Anterior cingulate cortex (tissue), 58 donors: ENCODE results near the gene RARA.

Experiments used
- DNase-seq, 58 donors: peaks; one replicate each; lab custom pipeline; 2025; lab: John Stamatoyannopoulos, UW

RARA gene

DNA sequence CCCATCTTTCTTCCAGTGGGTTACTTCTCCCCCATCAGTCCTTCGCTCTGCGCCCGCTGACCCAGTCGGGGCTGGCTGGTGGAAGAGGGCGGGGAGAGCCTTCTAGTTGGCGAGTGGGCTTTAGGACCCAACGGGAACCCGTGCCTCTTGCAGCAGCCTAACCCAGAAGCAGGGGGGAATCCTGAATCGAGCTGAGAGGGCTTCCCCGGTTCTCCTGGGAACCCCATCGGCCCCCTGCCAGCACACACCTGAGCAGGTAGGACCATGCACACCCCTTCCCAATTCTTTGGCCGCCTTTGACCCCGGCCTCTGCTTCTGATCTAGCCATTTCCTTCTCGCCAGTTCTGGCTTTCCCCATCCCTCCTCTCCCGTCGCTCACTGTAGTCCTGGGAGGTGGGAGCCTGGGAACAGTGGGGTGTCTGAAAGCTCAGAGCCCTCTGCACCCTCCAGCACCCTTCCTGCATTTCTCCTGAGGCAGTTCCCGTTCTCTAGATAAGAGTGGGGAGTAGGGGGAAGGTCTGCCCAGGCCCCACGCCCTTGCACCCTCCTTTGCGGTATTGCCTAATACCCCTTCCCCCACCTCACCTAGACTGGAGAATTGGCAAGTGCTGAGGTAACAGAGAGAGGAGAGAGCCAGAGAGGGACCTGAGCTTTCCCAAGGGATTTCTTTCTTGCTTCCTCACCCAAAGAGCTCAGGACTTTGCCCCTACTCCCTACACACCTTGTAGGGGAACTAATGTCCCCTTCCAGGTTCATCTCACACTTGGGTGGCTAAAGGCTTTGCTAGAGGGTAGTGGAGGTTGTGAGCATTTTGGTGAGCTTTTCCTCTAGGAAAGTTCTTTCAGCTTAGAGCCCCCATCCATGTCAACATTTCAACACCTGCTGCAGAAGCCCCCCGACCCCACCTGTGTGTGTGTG, at the start of gene RARA:
RARA (plus strand) TSS at position 150 of the 918 bp plus-strand sequence. CDS start 22,039 bp downstream, outside the sequence.
- DNase-seq = peak in 33 of 58 donors; percentile 18 to 74 (median 47)

DNA sequence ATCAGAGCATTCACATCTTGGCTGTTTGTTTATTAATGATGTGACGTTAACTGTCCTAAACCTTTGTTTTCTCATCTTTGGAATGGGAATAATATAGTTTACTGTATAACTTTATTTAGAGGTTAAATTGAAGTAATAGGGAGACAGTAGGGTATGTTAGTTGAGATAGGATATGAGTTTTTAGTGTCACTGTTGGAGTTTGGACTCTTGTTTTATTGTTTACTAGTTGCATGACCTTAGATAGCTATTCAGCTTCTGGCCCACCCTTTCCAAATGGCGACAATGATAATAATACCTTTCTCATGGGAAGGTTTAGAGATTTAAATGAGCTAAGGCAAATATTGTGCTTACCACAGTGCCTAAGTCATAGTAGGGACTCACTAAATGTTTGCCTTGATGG, 49.5 kb upstream of the RARA start:
- no peak for DNase-seq

DNA sequence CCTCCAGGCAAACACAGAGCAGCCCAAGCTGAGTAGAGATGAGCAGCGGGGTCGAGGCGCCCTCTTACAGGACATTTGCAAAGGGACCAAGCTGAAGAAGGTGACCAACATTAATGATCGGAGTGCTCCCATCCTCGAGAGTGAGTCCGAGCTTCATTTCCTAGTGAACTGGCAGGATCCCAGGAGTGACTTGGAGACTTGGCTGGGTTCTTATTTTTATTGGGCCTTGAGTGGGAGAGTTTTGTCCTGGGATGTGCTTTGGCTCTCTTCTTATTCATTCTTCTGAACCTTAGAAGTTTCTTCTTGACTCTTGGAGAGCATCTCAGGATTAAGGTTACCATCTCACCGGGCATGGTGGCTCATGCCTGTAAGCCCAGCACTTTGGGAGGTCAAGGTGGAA, 48.5 kb upstream of the RARA start:
- no peak for DNase-seq

DNA sequence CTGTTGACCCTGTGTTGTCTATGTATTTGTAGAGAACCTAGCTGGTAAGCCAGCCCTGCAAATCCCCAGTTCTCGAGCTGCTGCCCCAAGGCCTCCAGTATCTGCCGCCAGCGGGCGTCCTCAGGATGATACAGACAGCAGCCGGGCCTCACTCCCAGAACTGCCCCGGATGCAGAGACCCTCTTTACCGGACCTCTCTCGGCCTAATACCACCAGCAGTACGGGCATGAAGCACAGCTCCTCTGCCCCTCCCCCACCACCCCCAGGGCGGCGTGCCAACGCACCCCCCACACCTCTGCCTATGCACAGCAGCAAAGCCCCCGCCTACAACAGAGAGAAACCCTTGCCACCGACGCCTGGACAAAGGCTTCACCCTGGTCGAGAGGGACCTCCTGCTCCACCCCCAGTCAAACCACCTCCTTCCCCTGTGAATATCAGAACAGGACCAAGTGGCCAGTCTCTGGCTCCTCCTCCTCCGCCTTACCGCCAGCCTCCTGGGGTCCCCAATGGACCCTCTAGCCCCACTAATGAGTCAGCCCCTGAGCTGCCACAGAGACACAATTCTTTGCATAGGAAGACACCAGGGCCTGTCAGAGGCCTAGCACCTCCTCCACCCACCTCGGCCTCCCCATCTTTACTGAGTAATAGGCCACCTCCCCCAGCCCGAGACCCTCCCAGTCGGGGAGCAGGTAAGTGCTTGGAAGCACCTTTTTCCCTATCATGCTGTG, 44.4 kb upstream of the RARA start:
- no peak for DNase-seq

DNA sequence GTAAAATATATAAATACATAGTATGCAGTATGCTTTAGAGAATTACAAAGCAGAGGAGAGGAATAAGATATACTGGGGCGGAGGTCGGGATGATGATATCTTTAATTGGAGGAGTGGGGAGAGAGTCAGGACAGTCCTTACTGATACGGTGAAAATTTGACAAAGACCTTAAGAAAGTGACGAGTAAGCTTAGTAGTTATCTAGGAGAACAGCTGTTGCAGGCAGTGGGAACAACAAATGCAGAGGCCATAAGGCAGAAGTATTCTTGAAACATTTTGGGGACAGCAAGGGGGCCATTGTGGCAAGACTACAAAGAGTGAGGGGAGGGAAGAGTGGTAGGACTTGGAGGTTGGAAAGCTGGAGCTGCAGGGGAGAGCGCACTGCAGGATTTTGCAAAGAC, 43.6 kb upstream of the RARA start:
- no peak for DNase-seq

DNA sequence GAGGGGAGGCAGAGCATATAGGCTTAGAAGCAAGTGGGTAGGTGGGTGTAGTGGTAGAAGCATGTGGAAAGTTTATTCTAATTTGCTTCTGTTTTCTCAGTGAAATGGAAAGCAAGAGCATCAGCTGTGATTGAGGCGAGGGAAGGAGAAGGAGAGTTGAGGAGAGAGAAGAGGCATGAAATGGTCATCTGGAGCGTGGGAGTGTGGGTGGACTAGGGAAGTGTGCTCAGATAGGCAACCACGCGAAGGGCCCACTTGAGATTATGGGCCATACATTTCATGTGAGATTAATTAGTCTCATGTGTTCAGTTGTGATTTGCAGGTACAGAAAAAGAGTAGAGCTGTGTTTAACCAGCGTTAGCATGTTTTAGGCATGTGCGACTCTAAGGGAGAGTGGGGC, 42.1 kb upstream of the RARA start:
- peak in 4 of 58 donors; percentile 6 to 29 (median 12) for DNase-seq

DNA sequence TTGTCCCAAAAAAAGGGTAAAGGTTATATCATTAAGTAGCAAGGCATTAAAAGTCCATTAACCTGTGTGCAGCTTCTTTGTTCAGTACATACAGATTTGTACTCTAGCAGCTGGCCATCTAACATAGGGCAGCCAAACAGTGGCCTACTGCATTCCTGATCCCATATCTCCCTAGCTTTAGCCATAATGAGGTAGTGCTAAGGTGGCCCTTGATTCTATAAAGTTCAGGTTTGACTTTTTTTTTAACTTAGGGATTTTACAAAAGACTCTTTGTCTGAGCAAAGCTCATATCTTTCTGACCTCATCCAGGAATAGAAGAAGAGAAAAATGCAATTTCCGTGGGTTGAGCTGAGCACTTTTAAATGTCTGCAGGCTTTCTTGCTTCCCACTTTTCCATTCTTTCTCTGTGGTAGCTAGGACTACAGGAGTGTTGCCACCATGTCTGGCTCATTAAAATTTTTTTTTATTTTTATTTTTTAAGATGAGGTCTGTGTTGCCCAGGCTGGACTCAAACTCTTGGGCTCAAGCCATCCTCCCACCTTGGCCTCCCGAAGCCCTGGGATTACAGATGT, 40.8 kb upstream of the RARA start:
- DNase-seq = no peak

DNA sequence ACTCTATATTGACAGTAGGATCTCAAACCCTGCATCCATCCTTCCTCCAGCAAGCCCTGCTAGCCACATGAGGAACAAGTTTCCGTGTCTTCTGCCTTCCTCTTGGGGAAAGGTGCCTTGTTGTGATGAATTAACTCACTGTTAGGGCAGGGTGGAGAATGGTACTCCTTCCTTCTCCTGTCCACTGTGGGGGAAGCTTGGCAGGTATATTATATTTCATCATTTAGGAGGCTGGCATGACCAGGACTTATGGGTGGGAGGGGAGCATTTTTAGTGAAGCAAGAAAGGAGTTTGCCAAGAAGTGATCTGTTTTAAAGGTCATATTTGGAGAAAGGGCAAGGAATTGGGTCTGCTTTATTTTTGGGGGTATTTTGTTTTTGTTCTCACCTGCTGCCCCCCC, 30.6 kb upstream of the RARA start:
- DNase-seq = no peak

DNA sequence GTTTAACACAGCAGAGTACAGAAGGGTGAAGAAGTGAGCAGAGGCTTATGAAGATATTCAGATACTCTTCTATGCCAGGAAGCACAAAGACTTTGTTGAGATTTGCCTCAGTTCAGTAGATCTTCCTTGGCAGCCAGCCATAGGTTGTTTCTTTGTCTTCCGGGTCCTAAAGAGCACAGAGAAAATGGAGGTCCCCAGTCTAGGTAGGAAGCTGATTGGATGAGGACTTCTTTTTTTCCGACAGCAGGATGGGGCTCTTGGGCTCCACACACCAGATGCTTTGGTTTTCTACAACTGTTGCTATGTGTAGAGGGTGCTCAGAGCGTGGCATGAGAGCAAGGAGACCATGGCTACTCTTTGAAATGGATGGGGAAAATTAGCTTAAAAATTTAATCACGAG, 29.6 kb upstream of the RARA start:
- no peak for DNase-seq

DNA sequence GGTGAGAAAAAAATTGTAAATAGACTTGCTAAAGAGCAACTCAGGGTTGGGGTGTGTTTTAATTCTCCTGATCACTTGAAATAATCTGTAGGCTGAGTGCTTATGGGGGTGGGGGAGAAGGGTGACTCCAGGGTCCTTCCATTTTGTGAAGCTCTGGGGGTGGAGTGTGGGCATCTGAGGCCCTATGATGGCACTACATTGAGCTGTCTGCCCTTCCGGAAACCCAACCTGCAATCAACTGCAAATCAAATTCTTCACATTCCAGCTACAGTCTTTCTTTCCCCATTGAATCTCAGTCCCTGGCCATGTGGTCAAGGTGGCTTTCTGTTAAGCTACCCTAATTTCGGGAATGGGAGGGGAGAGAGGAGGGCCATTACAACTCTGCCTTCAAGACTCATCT, 27.3 kb upstream of the RARA start:
- DNase-seq = no peak

DNA sequence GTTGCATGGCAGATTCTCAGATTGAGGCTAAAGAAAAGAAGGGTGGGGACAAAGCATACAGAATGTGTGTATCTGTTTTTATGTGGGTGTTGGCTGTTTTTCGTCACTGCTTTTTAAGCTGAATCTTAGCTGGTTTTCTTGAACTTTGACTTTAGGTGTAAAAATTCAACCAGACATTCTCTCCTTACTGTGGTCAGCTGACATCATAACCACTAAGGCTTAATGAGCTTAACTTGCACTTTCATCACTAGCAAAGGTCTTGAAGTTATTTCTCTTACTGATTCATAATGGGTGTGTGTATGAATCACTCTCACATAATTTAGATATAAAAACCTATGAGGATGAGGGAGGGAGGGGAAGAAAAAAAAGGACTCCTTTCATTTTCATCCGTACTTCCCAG, 25.3 kb upstream of the RARA start:
- DNase-seq = no peak

DNA sequence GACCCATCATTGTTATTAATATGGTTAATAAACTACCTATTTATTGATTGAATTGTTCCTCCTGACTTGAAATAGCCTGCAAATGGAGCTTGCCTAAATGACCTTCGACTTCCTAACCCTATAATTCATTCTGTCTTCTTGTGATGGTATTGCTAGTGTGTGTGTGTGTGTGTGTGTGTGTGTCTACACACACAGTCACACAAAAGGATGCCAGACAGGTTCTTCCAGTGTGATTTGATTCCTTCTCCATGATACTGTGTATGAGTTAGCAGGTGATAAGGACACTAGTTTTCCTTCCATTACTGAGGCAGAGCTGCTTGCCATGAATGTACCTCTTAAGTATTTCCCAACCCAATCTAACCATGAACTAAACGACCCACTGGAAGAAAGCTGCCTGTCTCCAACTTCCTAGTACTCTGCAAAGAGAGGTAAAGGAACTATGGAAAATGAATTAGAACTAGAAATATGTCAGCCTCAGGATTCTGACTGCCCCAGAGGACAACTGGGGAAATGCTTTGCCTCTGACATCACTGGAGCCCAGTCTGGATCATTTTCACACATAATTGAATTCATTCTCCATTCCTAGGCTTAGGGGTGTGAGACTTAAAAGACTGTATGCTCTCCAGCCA, 24.8 kb upstream of the RARA start:
- DNase-seq = no peak

DNA sequence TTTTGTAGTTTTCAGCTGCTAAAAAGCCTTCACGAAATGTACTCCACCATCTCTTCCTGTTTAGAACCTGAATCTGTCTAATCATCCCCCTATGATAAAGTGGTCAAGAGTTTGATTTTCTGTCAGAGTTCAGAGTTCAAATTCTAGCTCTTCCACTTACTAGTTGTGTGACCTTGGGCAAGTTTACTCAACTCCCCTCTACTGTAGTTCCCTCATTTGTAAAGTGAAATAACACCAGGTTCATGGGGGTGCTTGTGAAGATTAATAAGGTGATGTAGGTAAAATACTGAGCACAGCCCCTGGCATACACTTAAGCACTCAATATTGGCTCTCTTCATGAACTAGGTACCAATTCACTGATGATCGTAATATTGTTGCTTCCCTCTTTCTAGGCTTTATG, 22.5 kb upstream of the RARA start:
- no peak for DNase-seq

DNA sequence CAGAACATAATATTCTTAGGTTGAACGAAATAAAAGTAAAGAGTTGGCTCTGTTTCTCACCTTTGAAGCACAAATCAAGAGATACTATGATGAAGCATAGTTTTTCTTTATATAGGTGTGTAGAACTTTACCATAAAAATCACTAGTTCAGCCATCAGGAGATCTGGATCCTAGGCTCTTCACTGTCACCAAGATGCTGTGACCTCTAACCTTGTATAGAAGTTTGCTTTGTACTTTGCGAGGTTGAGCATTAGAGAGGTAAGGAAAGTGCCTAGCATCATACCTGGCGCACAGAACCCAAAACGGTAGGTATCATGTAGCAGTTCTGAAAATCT, 21.9 kb upstream of the RARA start:
- DNase-seq = no peak

DNA sequence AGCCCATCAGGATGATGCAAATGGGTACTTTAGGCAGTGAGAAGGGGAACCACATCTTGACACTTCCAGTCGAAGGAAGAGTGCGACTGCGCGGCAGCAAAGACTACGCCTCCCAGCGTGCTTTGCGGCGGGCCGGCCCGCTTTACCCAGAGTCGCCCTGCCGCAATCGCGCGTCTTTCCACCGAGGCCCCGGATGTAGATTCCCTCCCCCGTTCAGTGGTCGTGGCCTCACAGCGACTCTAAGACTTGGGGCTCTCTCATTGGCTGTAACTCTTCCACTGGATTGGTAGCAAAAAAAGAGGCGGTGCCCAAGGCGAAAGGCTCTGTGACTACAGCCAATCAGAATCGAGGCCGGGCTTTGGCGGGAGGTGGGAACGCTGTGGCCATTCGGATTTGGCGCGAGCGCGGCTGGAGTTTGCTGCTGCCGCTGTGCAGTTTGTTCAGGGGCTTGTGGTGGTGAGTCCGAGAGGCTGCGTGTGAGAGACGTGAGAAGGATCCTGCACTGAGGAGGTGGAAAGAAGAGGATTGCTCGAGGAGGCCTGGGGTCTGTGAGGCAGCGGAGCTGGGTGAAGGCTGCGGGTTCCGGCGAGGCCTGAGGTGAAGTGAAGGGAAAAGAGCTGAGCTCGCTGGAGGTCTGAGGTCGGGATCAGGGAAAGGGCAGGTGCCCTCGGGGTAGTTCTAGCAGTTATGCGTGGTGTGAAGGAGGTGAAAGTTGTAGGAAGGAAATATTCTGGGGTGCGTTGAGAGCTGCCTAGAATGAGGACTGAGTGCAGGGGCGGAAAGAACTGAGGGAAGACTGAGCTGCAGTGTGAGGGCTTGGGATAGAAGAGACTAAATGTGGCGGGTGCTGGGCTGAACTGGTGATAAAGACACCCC, 21.2 kb upstream of the RARA start, which contains the start of gene CDC6:
CDC6 (plus strand) TSS at position 386 of the 876 bp plus-strand sequence. CDS start 1,542 bp downstream, outside the sequence.
- DNase-seq = peak; percentile 91 to 100 (median 99)

DNA sequence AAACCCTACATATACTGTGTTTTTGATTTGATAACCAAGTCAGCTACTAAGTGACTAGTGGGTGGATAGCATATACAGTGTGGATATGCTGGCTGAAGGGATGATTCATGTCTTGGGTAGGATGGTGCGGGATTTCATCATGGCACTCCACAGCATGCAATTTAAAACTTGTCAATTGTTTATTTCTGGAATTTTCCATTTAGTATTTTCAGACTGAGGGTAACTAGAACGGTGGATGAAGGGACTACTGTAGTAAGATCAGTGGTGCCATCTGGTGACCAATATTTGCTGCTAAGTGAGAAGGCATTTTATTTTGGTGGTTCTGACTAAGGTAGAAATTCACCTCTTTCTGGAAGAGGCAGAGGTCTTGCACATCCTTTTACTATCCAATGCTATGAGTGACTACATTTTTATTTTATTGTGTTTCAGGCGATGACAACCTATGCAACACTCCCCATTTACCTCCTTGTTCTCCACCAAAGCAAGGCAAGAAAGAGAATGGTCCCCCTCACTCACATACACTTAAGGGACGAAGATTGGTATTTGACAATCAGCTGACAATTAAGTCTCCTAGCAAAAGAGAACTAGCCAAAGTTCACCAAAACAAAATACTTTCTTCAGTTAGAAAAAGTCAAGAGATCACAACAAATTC, 18.2 kb upstream of the RARA start:
- DNase-seq = peak in 13 of 58 donors; percentile 12 to 68 (median 35)

DNA sequence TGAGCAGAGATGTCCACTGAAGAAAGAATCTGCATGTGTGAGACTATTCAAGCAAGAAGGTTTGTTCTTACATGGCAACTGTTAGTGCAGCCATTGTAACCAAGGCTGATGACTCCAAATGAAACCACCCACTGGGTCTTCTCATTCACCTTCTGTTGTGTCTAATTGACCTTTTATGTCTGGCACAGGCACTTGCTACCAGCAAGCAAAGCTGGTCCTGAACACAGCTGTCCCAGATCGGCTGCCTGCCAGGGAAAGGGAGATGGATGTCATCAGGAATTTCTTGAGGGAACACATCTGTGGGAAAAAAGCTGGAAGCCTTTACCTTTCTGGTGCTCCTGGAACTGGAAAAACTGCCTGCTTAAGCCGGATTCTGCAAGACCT, 17.7 kb upstream of the RARA start:
- DNase-seq = no peak

DNA sequence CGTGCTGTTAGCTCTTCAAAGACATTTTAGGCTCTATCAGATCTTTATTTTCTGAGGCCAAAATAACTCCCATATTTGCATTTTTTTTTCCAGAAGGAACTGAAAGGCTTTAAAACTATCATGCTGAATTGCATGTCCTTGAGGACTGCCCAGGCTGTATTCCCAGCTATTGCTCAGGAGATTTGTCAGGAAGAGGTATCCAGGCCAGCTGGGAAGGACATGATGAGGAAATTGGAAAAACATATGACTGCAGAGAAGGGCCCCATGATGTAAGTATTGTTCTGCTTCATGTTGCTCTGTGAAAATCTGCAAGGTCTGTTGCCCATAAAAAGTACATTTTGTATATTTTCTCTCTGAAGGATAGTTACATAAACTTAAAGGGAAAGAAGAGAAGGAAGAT, 15.6 kb upstream of the RARA start:
- no peak for DNase-seq
